ENCODE data around the gene SH3BP4. TPM values are rescaled to one million over a fixed set of nuclear protein-coding genes. Genes with fewer than 3 reads are reported as not detected.

Gene SH3BP4
- total and polyA plus RNA-seq, 2 of the 8 experiments (the other 6 are each of a cell fraction or from before 2014, with no cell fraction given): 28.3 to 35.4 TPM

GRCh38 chr2:235024931-235025773 lies 73.3 kb downstream of the SH3BP4 start:
- Histone ChIP-seq H4K8ac (ENCODE audit: extremely low read depth, insufficient read depth, low read length) (no peak overlapping the region; the same call in 1 of the 2 replicates), H4K91ac (replicated peaks; ENCODE audit: insufficient read length, low read length) (no peak overlapping the region), H4K20me1 (replicated peaks in 1 of 2; ENCODE audit: control insufficient read depth in 1 of 2, insufficient read depth in 2 of 2, low read length in 2 of 2) (peaks cover 3 to 21% of the 10 kb centered on the region in 2 experiments), H2AFZ (ENCODE audit: low read length) (no peak overlapping the region), H3K27me3 (replicated peaks in 1 of 4; ENCODE audit: control insufficient read depth in 3 of 4, extremely low read depth in 1 of 4, insufficient read depth in 3 of 4, low read length in 3 of 4) (no peaks in the 10 kb centered on the region), H2AK5ac (ENCODE audit: low read depth, low read length) (no peak overlapping the region), H3K4me2 (ENCODE audit: insufficient read depth in 1 of 2, low read depth in 2 of 2, low read length in 2 of 2) (no peak overlapping the region), H3K56ac (replicated peaks; ENCODE audit: insufficient read length, low read depth, low read length) (no peak overlapping the region), H3K27ac (ENCODE audit: low read depth, low read length) (no peak overlapping the region), H3K4me1 (replicated peaks in 1 of 4; ENCODE audit: control insufficient read depth in 3 of 4, insufficient read depth in 4 of 4, low read length in 3 of 4) (peaks cover 0 to 8% (median 7%) of the 10 kb centered on the region in 4 experiments; a peak in 4 of 7 replicates), H3K18ac (ENCODE audit: extremely low read depth, low read length) (0 out of 2 replicates have a peak overlapping the region, but pooled peaks have one; percentile 16), H3K9me3 (ENCODE audit: insufficient read depth in 2 of 2, low read depth in 1 of 2, low read length in 1 of 2) (no peaks in the 10 kb centered on the region), H4K5ac (ENCODE audit: insufficient read length, low read depth, low read length) (no peak overlapping the region), H3K79me2 (ENCODE audit: control insufficient read depth in 1 of 2, insufficient read depth in 2 of 2, low read length in 2 of 2) (peaks cover 8 to 75% of the 10 kb centered on the region in 2 experiments; a peak in 3 of 4 replicates), H3K4ac (replicated peaks; ENCODE audit: insufficient read length, low read depth, low read length) (no peak overlapping the region), H2BK120ac (replicated peaks; ENCODE audit: low read depth, low read length) (no peak overlapping the region), H2BK20ac (ENCODE audit: low read length) (no peak overlapping the region), H3K36me3 (ENCODE audit: control insufficient read depth in 2 of 4, insufficient read depth in 4 of 4, low read length in 3 of 4) (no peaks in the 10 kb centered on the region; a peak in 2 of 8 replicates), H2BK15ac (ENCODE audit: low read length) (no peak overlapping the region), H2BK5ac (ENCODE audit: low read depth, low read length) (no peak overlapping the region), H3K79me1 (ENCODE audit: low read depth, low read length) (peaks cover 28% of the 10 kb centered on the region; the same call in 1 of the 2 replicates), H3K23ac (ENCODE audit: insufficient read length) (no peak overlapping the region), H3K23me2 (ENCODE audit: low read depth, low read length) (no peaks in the 10 kb centered on the region), H3K4me3 (ENCODE audit: extremely low read depth in 1 of 4, insufficient read depth in 2 of 4, low read depth in 3 of 4, low read length in 4 of 4) (no peak overlapping the region), H3K9ac (replicated peaks in 1 of 4; ENCODE audit: extremely low read depth in 1 of 4, low read depth in 3 of 4, low read length in 3 of 4) (no peak overlapping the region), H2BK12ac (ENCODE audit: low read depth, low read length) (no peak overlapping the region), H3K14ac (ENCODE audit: insufficient read length) (no peak overlapping the region)
- WGBS, 2 experiments (ENCODE audit: extremely low coverage in 1 of 2, insufficient coverage in 1 of 2, insufficient read length in 1 of 2, insufficient replicate concordance in 2 of 2, low coverage in 1 of 2, low lambda C conversion rate in 2 of 2, missing lambda C conversion rate in 1 of 2): 90% methylated on average over 20 of the region's 20 CpGs; no CpG with 5 or more reads in 1 of the 2 experiments
- CTCF ChIA-PET (ENCODE audit: partially characterized antibody): interaction anchor here (0.6 to 3.5 kb wide), 10 partner anchors 10 to 659 kb away, joined by 3 to 14 read pairs (median 3); no protein-coding TSS in a partner anchor
- FAIRE-seq (no peak), DNase-seq (ENCODE audit: low read depth in 1 of 2, low spot score in 2 of 2) (no peak)
- POLR2A ChIA-PET (ENCODE audit: partially characterized antibody): no interaction called here
- TF ChIP-seq, protein P1, sequence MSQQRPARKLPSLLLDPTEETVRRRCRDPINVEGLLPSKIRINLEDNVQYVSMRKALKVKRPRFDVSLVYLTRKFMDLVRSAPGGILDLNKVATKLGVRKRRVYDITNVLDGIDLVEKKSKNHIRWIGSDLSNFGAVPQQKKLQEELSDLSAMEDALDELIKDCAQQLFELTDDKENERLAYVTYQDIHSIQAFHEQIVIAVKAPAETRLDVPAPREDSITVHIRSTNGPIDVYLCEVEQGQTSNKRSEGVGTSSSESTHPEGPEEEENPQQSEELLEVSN (IDR thresholded peaks at IDR 0.05): no peak
- no peak for TF ChIP-seq SAP30 (IDR thresholded peaks at IDR 0.05; ENCODE audit: insufficient read depth, insufficient replicate concordance, low read length)
- TF ChIP-seq SUZ12 (IDR thresholded peaks at IDR 0.05; ENCODE audit: low read length): no peak
- no peak for TF ChIP-seq ASH2L (IDR thresholded peaks at IDR 0.05; ENCODE audit: low read length)
- no peak for TF ChIP-seq TCF12 (IDR thresholded peaks at IDR 0.05; ENCODE audit: low read depth, low read length)
- no peak for TF ChIP-seq SIN3A (conservative IDR thresholded peaks at IDR 0.05 in 1 of 2, IDR thresholded peaks at IDR 0.05 in 1 of 2; ENCODE audit: low read depth in 1 of 2, low read length in 2 of 2)
- no peak for TF ChIP-seq SIX5 (IDR thresholded peaks at IDR 0.05; ENCODE audit: low read depth, low read length)
- TF ChIP-seq, protein P2, sequence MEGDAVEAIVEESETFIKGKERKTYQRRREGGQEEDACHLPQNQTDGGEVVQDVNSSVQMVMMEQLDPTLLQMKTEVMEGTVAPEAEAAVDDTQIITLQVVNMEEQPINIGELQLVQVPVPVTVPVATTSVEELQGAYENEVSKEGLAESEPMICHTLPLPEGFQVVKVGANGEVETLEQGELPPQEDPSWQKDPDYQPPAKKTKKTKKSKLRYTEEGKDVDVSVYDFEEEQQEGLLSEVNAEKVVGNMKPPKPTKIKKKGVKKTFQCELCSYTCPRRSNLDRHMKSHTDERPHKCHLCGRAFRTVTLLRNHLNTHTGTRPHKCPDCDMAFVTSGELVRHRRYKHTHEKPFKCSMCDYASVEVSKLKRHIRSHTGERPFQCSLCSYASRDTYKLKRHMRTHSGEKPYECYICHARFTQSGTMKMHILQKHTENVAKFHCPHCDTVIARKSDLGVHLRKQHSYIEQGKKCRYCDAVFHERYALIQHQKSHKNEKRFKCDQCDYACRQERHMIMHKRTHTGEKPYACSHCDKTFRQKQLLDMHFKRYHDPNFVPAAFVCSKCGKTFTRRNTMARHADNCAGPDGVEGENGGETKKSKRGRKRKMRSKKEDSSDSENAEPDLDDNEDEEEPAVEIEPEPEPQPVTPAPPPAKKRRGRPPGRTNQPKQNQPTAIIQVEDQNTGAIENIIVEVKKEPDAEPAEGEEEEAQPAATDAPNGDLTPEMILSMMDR (IDR thresholded peaks at IDR 0.05; ENCODE audit: control extremely low read depth in 1 of 3, insufficient read depth in 1 of 3, low read depth in 1 of 3, low read length in 3 of 3): no peak
